Suprapubic skin (tissue), 4 donors: ENCODE data around the gene RAD9B.

Source experiments
- CTCF ChIP-seq, 2 donors: fragments of 200-600 bp in 1 of 2; fragments of 450-650 bp in 1 of 2; sonication (generic) in 1 of 2; IDR thresholded peaks; one replicate each; pipeline ENCODE4 v1.5.1; 2016 to 2019; ENCODE audit warnings: antibody characterized with exemption in 2 of 2, mild to moderate bottlenecking in 1 of 2, moderate library complexity in 1 of 2
- EP300 ChIP-seq: sonication (generic); formaldehyde crosslinking; IDR thresholded peaks from one replicate; pipeline ENCODE4 v1.6.1; 2017; ENCODE audit warnings: antibody characterized with exemption
- POLR2A ChIP-seq, 2 donors: fragments of 450-650 bp; IDR thresholded peaks; one replicate each; pipeline ENCODE4 v1.6.1; 2017; ENCODE audit warnings: antibody characterized with exemption in 2 of 2, mild to moderate bottlenecking in 2 of 2, moderate library complexity in 2 of 2
- POLR2AphosphoS5 ChIP-seq, 3 donors: sonication (generic); formaldehyde crosslinking; IDR thresholded peaks; one replicate each; pipeline ENCODE4 v1.6.1; 2017; ENCODE audit warnings: antibody characterized with exemption in 3 of 3

- TF ChIP-seq CTCF (IDR thresholded peaks at IDR 0.05) (no peak), POLR2AphosphoS5 (IDR thresholded peaks at IDR 0.05) (no peak), EP300 (no peak), POLR2A (IDR thresholded peaks at IDR 0.05) (no peak)
Measured at GRCh38 chr12:110547090-110547489, 45.0 kb downstream of the RAD9B start.
